ENCODE data around the gene ZYG11A.

- TF ChIP-seq CTCF (IDR thresholded peaks at IDR 0.05) = no peak
- TF ChIP-seq ZFX (IDR thresholded peaks at IDR 0.05; ENCODE audit: borderline replicate concordance) = no peak
Measured at GRCh38 chr1:52900402-52900801, 57.8 kb downstream of the ZYG11A start.

Measured in 22Rv1 (cell line).